ENCODE data around the gene CUX1.

The CUX1 gene

DNA sequence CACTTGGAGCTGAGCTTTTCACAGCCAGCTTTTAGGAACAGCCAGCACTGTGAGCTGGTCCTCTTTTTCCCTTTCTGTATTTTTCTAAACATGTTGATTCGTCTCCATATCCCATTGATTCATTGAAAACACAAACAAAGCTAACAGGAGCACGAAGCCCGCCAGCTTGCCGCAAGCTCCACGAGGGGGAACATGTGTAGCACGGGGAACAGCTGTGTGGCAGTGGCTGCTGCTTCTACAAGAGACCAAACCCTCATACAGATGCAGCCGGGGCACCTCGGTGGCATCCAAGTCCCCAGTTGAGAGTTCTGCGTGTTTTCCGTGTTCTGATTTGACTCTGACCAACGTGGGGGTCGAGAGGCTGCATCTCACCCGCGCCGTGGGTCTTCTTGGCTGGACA is 388.5 kb downstream of the CUX1 start:
- H3K27ac ChIP-seq: no peak overlapping the region
- TF ChIP-seq CTCF (conservative IDR thresholded peaks at IDR 0.05): no peak

DNA sequence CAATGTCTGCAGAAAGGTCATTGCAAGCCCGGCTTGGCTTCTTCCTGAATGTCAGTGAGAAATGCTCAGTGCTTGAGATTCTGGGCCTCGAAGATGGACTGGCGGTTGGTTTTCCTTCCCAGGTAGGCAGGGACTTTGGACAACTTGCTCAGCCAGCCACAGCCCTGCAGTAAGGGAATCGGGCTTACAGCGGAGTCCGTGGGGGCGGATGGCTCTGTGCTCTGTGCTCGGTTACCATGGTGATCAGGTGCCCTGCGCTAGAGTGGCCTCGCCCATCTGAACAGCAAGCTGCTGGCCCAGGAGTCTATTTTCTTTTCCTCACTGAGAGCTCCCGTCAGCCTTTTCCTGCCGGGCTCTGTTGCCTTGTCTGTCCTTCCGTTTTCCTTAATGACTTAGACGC is 391.4 kb downstream of the CUX1 start:
- H3K27ac ChIP-seq: no peak overlapping the region
- no peak for TF ChIP-seq CTCF (conservative IDR thresholded peaks at IDR 0.05)

DNA sequence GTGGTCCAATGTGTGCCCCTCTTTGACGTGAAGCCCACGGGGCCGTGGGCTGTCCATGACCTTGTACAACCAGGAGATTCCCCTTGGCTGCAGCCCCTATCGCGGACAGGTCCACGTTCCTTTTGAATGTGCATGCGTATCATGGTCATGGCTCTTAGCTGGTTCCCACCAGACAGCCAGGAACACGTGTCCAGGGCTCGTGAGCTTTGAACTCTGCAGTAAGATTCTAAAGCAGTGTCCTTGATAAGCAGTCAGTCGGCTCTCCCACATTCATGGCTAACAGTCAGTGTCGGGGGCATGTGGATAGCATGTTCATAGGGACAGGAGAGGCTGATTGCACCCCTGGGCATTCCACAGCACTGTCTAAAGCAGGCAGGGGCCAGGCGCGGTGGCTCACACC is 393.4 kb downstream of the CUX1 start:
- no peak overlapping the region for H3K27ac ChIP-seq
- no peak for TF ChIP-seq CTCF (conservative IDR thresholded peaks at IDR 0.05)

- no peak for TF ChIP-seq CTCF (conservative IDR thresholded peaks at IDR 0.05)
Observed at GRCh38 chr7:102211590-102212550, 394.4 kb downstream of the CUX1 start.

DNA sequence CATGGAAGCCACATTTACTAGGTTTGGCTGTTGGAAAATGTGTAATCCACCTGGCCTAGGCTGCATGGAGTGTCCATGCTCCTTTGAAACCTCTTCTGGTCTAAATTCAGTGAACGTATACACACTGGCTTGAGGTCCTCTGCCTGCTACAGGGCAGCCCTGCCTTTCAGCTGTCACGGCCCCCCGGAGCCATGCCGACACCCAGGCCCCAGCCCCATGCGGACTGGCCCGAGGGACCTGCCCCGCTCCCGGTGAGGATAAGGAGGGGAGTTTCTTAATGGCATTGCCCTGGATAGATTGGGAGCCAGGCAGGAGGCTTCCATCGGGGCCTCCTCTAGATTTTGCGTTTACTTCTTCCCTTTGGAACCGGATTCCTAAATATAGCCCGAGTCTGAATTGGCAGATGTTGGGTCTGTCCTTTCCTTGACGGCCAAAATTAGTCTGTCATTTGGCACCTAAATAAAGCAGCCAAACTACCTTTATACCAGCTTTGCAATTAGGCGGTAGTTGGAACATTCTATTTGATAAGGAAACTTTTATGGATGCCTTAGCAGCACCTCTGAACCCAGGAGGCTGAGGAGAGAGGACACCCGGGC is 397.1 kb downstream of the CUX1 start:
- no peak overlapping the region for H3K27ac ChIP-seq
- no peak for TF ChIP-seq CTCF (conservative IDR thresholded peaks at IDR 0.05)

More at GRCh38 chr7:102211590-102212550, 394.4 kb downstream of the CUX1 start:
- H3K27ac ChIP-seq: no peak overlapping the region

DNA sequence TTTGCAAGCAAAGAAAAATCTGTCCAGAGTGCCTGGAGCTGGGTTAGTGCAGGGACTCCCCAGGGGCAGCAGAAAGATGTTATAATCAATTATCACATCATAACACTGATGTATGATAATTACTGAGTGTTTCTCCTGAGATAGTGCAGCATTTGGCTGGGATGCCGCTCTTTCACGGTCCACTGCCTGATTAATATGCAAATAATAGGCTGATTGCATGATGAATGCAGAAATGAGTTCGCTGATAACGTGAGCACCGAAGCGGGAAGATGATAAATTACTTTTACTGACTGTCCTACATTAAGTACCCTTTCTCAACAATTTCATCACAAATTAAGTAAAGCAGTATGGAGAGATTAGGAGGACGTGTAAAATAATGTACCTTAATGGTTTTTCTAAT is 397.8 kb downstream of the CUX1 start:
- H3K27ac ChIP-seq: no peak overlapping the region
- TF ChIP-seq CTCF (conservative IDR thresholded peaks at IDR 0.05): no peak

DNA sequence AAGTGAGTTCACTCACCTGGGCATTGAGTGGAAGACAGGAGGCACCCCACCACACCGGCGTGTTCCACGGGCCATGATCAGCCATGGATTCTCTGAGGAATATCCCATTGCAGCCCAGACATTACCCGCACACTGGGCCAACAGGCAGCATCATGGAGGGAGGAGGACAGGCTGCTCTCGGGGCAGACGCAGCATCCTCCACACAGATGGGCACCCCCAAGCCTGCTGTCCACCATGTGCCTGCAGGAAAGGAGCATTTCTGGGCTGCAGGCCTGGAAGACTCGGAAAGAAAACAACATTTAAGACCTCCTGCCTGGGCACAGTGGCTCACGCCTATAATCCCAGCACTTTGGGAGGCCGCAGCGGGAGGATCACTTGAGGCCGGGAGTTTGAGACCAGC is 398.3 kb downstream of the CUX1 start:
- H3K27ac ChIP-seq: no peak overlapping the region

More for the DNA sequence above, 398.3 kb downstream of the CUX1 start:
- TF ChIP-seq CTCF (conservative IDR thresholded peaks at IDR 0.05): no peak

All from VCaP (cell line).